Measurements from ENCODE around the gene TEX38.
A peak's percentile ranks its signal among the peaks of the same experiment; 100 is the strongest.
"Not testable (repeated sequence)": the region's sequence is repeated elsewhere in the genome, so short reads cannot be mapped to it uniquely, and the experiment has no call there.

The TEX38 gene

DNA sequence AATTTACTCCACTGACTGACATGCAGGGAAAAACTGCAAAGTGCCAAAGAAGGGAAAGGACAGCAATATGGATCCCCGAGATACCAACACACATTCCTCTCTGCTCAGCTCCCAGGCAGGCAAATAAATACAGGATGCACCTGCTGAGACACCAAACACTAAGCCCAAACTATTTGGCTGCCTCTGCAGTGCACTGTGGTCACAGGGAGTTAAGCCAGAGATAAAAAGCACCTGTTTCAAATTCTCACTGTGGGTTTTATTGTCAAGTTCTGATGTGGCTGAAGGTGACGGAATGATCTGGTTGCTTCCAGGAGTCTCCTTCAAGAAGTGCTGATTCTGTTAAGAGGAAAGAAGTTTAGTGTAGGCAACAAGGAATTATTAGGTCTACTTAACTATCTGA lies 17.7 kb downstream of the TEX38 start:
- no peak for DNase-seq (ENCODE audit: low read depth)

DNA sequence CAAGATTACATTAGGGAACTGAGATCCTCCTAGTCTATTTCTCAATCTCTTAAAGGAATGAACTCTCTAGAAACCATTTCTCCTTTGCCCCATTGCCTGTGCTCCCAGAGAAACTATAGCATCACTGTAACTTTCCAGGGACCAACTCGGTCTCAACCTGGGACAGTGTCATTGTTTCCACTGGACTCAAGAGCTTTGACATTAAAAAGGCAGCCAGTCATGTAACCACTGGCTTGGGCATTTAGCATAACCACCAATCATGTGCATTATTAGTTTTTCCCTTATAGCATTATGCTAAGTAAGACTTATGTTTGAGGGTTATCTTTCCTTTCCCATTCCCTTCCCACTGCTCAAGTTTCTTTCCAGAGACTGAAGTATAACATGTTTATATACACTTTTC lies 18.2 kb downstream of the TEX38 start:
- no peak for DNase-seq (ENCODE audit: low read depth)

DNA sequence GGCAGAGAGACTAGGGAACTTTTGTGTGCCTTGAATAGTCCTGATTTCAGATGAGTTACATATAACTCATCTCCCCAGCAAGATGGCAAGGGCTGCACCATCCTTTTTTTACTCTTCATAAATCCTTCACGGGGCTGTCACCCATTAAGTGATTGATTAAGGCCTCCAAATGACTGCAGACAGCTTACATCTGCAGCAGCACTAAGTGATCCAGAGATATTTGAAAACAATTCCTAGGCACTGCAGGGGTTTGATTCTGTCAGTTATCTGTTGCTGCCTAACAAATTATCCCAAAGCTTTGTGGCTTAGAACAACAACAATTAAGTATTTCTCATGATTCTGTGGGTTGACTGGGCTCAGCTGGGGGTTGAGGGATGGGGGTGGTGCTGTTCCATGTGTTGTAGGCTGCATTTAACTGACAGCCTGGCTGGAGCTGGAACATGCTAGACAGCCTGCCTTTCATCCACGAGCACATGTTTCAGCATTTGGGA lies 19.3 kb downstream of the TEX38 start:
- no peak for DNase-seq (ENCODE audit: low read depth)

DNA sequence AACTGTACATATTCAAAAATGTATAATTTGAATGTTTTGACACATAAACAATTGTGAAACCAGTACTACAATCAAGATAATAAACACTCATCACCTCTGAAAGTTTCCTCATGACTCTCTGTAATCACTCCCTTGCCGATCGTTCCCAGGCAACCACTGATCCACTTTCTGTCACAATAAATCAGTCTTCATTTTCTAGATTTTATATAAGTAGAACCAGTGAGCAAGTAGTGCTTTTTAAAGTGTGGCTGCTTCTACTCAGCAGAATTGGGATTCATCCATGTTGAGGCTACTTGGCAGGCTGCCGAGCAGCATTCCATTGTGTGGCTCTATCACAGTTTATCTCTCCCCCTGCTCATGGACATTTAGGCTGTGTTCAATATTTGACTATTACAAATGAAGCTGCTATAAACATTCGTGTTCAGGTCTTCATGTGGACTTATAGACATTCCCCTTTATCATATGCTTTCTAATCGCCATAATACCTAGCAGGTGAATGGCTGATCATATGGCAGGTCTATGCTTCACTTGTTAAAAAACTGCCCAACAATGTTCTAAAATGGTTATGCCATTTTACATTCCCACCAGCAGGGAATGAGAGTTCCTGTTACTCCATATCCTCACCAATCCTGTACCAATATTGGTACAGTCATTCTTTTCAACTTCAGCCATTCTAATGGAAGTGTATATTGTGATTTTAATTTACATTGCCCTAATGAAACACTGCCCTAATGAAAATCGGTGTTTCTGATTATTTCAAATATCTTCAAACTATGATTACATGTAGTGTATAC lies 20.5 kb downstream of the TEX38 start:
- no peak for DNase-seq (ENCODE audit: low read depth)

DNA sequence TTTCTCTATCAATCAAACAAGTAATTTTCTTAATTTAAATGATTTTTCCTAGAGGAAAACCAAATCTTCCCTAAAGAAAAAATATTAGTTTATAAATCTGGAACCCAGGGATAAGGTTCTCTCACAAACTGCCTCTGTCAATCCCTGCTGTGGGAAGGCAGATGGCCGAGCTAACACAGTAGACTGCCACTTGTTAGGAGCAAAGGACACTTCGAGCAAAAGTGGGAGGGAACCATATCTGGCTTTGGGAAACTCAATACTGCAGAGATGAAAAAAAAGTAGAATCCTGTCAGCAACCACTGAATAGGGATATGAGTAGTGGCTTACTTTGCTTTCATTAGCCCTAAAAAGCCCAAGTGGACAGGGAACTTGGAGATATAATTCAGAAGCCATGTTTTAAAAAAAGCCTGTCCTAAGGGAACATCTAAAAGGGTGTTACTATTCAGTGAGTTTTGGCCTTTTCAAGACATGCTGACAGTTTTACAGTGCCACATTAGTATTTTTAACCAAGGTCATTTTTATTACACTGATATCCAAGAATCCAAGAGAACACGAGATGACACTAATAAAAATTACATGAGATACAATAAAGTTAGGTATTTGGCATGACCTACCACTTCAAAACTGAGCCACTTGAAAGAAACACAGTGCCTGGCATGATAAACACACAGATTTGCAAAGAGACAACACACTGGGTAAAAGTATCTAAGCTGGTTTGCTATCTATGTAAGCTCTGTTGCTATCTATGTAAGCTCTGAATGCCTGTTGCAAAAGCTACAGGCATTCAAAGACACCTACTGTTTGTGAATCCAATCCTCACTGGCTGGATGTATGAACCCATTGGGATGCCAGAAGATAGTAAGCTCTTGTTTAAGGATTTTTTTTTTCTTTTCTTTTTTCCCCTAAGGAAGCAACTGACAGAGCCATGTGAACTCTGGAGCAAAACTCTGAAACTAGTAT lies 21.4 kb downstream of the TEX38 start:
- no peak for DNase-seq (ENCODE audit: low read depth)

DNA sequence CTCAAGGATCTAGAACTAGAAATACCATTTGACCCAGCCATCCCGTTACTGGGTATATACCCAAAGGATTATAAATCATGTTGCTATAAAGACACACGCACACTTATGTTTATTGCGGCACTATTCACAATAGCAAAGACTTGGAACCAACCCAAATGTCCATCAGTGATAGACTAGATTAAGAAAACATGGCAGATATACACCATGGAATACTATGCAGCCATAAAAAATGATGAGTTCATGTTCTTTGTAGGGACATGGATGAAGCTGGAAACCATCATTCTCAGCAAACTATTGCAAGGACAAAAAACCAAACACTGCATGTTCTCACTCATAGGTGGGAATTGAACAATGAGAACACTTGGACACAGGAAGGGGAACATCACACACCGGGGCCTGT lies 23.0 kb downstream of the TEX38 start:
- DNase-seq (ENCODE audit: low read depth) = not testable (repeated sequence)

DNA sequence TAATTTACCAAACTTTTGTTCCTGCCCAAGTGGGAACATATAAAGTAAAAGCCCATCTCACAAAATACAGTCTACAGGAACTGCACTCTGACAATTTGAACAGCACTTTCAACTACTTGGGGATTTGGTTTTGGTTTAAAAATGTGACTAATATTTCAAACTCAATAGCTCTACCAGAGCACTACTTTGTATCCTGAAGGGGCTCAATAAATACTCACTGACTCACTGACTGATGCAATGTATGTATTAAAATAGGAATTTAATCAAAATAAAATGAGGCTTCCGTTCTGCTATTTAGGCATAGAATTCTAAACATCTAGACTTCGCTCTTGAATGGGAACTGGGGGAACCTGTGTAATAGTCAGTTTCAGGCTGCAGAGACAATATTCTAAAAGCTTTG lies 25.4 kb downstream of the TEX38 start:
- no peak for DNase-seq (ENCODE audit: low read depth)

DNA sequence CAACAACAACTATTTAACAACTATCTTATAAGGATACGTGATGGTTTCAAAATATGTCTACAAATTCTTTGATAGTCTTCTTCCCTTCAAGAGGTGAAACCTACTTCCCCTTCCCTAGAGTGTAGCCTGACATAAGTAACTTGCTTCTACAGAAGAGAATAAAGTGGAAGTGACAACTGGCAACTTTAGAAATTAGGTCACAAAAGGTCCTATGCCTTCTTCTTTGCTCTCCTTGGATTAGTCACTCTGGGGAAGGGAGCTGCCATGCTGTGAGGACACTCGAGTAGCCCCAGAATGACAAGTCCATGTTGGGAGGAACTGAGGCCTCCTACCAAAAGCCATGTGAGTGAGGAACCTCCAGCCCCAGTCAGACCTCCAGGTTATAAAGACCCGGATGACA lies 28.0 kb downstream of the TEX38 start:
- DNase-seq (ENCODE audit: low read depth) = no peak

DNA sequence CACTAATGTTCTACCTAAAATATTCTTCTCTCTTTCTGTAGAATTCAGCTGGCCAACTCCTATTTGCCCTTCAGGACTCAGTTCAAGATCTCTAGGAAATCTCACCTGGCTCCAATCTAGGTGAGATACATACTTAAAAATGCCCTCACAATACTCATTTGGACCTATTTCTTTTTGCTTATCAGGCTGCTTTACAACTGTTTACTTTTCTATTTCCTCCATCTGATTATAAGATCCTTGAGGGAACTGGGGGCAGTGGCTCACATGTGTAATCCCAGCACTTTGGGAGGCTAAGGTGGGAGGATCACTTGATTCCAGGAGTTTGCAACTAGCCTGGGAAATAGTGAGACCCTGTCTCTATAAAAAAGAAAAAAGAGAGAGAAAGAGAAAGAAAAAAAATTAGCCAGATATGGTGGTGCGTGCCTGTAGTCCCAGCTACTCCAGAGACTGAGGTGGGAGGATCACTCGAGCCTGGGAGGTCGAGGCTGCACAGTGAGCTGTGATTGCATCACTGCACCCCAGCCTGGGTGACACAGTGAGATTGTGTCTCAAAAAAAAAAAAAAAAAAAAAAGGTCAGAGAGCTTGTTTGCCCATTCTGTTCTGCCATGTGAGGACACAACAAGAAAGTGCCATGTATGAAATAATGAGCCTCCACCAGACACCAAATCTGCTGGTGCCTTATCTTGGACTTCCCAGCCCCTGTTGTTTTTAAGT lies 32.4 kb downstream of the TEX38 start:
- DNase-seq (ENCODE audit: low read depth) = no peak

DNA sequence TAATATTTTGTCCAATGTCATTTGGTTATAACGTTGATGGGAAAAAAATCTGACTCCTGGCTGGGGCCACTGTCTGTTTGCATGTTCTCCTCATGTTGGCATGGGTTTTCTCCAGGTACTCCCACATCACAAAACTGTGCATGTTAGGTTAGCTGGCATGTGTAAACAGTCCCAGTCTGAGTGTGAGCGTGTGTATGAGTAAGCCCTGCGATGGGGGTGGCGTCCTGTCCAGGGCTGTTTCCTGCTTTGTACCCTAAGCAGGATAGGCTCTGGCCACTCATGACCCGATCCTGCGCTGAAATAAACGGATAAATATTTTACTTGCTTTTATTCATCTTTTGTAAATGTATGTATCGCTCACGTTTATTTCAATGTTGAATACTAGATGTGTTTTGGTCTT lies 33.8 kb downstream of the TEX38 start:
- no peak for DNase-seq (ENCODE audit: low read depth)

DNA sequence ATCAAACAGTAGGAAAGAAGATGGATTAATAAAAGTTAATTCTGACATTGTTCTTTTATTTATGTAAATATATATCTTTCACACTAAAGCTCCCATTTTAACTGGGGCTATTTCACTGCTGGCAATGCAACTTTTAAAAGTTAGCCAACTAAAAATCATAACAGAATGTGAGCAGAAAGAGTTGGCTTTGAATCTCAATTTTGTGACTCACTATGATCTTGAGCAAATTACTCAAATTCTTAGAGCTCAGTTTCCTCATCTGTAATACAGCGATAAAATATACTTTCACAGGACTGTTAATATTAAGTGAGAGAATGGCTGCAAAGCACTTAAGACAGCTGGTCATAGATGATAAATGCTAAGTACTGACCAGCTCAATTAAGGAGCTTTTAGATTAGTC lies 36.5 kb downstream of the TEX38 start:
- no peak for DNase-seq (ENCODE audit: low read depth)

DNA sequence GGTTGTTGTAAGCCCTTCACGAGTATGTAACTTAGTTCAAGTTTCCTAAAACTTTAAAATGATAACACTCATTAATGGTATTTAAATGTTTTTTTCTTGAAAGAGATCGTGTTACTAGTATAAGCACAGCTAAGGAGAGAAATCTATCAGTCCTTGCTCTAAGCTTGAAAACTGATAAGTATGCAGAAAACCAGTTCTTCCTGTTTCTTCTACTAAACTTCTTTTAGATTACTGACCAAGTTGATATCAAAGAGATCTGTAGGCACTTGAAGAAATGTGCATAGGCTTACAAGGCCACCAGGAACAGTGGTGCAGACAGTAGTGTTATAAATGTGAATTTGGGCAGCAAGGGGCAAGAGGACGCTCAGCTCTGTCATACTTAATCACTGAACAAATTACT lies 43.3 kb downstream of the TEX38 start:
- no peak for DNase-seq (ENCODE audit: low read depth)

DNA sequence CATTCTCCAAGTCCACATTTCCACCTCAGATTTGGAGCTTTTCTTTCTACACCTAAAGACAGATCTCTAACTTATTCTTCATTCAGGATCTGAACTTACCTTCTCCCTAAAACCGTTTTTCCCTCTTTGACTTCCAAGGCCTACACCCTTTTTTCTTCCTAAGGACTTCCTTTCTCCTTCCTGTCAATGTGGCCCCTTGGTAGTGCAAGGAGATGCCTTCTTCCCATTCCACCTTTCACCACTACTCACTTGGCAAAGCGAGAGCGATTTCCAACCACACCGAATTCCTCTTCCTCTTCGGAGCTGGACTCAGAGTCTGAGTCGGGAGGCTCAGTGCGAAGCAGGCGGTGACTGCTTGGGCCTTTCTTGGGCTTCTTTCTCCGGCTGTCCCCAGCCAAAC lies 46.0 kb downstream of the TEX38 start:
- no peak for DNase-seq (ENCODE audit: low read depth)

DNA sequence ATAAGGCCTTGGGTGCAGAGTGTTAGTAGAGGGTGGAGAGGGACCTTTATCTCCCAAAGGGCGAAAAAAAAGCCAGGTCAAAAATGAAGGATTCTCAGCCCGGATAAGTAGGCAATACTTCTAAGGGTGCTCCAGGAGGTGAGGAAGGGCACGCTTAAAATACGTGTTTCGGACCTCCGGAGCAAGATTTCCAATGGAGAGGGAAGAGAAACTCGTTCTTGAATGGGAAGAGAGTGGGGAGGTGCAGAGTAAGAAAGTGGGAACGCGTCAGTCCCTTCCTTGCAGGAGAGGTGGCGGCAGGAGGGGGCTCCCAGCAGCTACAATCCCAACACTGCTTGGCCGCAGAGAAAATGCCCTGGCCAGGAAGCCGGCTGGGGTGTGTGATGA lies 46.7 kb downstream of the TEX38 start:
- no peak for DNase-seq (ENCODE audit: low read depth)

DNA sequence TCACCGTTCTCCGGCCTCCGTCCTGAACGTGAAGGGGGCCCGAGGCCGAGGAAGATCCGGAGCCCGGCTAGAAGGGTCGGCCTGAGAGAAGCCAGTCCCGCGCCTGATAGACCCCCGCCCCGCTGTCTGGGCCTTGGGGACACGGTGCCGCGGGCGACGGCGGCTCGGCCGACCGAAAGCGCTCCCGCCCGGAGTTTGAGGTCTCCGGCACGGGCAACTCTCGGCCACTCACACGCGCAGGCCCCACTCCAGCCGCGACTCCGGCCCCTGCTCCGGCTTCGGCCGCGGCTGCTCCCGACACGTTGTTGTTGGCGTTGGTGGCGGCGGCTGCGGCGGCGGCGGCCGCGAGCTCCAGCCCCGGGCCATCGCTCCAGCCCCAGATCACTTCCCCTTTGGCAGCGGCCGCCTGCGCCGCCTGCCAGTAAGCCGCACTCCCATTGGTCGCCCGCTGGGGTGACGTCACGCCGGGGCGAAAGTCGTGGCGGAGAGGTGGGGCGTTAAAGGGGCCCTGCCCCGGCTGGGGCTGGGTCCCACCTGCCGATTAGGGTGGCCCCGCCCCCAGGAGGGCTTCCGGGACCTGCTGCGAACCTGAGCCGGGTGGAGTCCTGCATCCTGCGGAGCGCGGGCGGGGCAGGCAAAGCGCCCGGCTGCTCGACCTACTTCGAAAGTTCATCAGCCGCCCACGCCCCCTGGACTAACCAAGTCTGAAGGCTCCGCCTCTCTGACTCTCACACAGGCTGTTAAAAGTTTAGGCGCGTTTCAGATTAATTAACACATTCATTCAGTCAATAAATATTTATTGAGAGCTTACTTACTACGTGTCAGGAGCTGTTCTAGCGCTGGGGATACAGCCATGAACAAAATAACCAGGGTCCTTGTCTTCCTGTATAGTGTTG lies 47.3 kb downstream of the TEX38 start, which contains the start of gene EFCAB14:
Gene EFCAB14, minus strand, starts transcription at position 388 of the 896 bp plus-strand sequence. CDS start 1,027 bp downstream, outside the sequence.
- DNase-seq (ENCODE audit: low read depth) = peak; percentile 99

DNA sequence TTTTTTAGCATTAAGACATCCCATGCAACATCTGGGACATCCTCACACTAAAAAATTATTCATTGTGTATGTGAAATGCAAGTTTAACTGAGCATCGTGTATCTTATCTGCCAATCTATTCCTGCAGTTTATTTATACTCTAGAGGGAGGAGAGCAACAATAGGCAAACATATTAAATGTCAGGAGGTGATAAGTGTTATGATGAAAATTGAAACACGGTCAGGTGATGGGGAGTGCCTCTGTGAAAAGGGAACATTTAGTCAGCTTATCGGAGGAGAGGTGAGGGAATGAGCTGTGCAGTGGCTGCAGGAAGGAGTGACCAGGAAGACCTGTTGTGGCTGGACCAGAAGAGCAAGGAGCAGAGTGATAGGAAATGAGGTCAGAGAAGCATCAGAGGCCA lies 48.0 kb downstream of the TEX38 start:
- DNase-seq (ENCODE audit: low read depth) = no peak

DNA sequence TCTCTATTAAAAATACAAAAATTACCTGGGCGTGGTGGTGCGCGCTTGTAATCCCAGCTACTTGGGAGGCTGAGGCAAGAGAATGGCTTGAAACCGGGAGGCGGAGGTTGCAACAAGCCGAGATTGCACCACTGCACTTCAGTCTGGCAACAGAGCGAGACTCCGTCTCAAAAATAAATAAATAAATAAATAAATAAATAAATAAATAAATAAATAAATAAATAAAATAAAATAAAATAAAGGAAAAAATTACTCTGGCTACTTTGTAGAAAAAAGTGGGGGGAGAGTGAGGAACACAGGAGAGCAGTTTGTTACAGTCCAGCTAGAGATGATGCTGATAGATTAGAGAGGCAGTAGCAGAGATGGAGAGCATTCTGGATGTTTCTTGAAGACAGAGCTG lies 48.7 kb downstream of the TEX38 start:
- not testable (repeated sequence) for DNase-seq (ENCODE audit: low read depth)

DNA sequence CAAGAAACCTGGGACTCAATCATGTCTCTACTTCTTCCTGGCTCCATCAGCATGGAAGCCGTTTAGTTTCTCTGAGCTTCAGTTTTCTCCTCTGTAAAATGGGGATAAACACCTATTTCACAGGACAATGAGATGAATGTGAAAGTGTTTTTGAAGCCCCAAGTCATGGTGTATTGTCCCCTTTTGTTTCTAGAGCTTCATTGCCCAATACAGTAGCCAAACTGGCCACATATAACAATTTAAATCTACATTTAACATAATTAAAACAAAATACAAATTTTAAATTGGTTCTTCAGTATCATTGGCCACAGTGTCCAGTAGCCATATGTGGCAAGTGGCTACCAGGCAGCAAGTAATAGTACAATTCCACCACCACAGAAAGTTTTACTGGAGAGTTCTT lies 49.5 kb downstream of the TEX38 start:
- no peak for DNase-seq (ENCODE audit: low read depth)

DNA sequence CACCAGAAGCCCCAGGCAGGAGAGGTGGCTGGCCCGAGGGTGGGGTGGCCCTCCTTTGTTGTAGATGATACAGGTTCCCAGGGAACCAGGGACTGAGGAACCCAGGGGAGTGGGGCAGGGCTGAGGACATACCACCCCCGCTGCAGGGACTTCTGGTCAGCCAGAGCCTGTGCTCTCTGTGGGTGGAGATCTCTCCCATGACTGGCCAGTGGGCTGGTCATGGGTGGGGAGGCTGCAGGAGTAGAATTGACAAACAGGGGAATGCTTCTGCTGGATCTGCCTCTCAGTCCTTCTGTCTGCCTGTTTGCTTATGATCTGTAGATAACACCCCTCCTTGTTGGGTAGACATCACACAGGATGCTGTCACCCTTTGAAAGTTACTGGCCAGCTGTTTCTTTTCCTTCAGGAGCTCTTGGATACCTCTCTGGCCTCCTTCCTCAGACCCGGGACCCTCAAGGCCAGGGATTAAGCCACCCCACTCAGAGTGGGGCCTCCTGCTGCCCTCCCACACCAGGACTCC lies 50.1 kb downstream of the TEX38 start:
- DNase-seq (ENCODE audit: low read depth) = no peak

Measured in stimulated activated CD8-positive, alpha-beta memory T cell treated with anti-CD3 and anti-CD28 coated beads, Interleukin-4, amount 100 ng/mL, for 24 hours (primary cell).